GM21367 (cell line): ENCODE results near the gene NXPH2.
"Not testable (repeated sequence)": the region's sequence is repeated elsewhere in the genome, so short reads cannot be mapped to it uniquely, and the experiment has no call there.

ENCODE experiments used
- ATAC-seq: cut with Tn5 transposase; IDR thresholded peaks from one replicate; pipeline ENCODE4 v1.9.1; 2021; ENCODE audit not compliant: unreplicated experiment

Gene NXPH2

DNA sequence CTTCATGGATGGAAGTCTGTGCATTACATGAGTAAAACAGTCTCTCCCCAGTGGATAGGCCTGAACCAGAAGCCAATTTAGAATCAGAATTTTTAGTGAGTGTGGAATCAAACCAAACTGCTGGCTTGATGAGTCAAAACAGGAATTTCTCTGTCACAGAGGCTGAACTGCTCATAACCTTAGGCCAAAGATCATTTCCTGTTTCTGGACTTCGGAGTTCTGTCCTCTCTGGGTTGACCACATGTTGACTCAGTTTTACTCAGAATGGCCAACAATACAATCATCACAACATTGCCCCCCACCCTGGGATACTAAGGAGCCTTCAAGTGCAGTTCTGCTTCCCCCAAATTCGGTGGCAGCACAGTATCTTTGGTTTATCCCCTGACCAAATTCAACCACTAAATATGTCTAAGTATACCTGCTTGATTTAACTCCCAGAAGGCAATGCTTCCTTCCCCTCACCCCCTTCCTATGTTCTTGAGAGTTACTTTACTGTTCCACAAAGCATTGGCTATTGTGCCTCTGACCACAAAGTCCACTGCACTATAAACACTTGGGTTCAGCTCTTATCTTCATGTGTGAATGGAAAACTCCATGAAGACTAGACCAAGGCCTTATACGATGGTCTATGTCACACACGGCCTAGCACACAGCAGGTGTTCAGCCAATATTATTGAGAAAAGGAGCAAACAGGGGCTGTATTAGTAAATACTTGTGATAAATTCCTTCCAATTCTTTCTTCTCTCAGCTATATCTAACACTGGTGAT lies 67.8 kb downstream of the NXPH2 start:
- ATAC-seq = peak; percentile 83

DNA sequence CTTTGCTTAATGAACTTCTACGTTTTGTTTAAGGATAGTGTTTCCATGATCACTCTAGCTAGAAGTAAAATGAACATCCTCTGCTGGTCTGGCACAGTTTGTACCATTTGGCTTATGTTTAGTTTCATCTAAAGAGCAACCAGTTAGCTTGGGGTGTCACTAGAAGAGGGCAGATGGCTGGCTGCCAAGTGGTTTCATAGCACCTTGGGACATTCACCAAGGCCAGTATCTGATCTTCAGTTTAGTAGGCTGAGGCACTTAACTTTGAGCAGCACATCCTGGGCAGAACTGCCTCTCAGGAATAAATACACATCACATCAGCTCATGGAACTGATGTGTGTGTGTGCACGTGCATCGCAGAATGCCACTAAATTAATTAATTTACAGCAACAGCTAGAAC lies 68.4 kb downstream of the NXPH2 start:
- ATAC-seq = peak; percentile 28

DNA sequence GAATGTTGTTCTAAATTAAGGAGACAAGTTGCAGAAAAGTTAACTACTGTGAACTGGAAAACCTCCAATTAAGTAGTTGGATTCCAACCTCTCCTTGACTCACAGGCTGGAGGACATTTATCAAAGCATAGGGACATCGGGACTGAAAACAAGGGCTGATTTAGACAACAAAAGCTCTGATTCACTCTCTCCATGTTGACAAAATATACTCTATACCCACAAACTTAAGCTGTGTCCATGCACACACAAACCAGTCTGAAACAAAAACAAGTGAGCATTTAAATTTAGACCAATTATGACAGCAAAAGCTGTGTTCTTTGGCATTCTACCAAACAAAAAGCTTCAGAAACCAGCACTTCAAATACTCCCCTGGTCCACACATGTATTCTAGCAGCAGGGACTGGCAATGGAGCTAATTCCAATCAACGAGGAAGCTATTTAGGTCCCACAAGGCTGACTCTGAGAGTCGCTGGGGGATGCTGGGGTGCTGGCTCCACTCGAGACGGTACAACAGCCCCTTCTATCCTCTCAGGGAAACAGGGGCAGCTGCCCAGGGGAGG lies 71.4 kb downstream of the NXPH2 start:
- no peak for ATAC-seq

DNA sequence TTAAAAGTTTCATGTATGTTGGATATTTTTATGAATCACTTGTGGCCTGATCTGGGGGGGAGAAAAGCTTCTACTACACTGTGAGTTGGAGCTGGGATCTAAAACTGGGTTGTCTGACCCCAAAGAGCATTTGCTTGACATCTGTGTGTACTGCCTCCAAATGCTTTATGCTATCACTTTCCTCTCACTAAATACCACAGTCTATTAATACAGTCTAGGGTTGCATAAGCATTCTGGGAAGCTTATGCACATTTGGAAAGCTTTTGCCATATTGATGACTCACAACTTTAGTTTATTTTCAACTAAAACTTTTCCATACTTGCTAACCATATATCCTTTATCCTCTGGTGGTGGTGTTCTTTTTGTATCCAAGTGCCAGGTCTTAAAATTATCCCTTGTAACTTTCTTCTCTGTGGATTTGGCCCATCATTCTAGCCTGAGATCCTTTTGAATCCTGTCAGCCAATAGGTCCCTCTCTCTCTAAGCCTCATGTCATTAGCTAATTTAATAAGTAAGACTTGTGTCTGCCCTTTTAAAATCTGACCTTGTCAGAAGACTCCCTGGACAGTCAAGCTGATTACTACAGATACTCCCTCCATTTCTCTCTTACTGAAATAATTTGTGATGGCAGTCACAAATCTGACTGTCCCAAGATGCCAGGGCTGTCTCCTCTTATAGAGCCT lies 72.7 kb downstream of the NXPH2 start:
- ATAC-seq = no peak

DNA sequence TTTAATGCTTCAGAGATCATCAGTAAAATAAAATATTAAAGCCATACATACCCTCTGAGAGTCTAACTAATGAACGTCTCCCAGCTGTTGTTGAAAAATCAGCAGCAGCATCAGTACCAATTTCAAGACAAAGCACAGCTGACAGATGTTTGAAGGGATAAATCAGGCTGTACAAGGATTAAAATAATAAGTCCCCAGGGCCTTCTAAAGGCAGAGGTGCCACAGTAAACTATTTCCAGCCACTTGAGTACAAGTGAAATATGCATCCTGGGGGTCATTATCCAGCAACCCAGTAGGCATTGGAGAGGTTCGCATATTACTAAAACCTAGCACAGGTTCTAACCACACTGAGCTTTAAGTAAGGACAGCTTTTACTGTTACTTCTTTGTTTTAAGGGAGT lies 76.9 kb downstream of the NXPH2 start:
- ATAC-seq = no peak

DNA sequence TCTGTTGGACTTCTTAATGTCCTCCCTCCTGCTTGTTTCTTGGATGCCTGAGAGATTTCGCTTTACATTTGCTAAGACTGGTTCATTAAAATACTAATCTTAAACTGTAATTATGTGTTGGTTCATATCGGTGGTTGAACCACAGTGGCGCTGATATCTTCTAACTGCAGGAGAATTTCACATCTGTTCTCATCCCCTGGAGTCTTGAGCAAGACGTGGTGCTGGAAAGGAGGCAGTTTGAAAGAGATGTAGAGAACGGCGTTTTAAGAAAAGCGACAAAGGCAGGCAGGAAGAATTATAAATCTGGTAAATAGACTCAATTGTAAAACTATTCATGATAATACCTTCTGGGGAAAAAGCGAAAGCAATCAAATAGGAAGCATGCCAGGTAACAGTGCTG lies 79.5 kb downstream of the NXPH2 start:
- no peak for ATAC-seq

DNA sequence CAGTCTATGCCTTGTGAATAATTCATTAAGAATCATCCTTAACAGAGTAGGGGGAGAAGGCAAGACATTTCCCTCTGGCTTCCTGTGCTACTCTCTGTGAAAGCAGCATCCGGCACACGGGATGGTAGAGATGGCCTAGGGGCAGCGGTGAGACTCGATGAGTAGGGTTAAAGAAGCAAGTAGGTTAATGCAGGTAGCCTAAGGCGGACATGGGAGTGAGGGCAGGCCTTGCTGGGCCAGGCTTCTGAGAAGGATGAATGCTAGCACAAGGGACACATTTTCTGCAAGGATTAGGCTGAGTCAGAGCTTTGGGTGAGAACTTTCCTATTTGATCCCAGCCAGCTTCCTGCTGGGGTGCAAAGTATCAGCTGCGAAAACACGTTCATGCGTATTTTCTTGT lies 80.8 kb downstream of the NXPH2 start:
- ATAC-seq = no peak

DNA sequence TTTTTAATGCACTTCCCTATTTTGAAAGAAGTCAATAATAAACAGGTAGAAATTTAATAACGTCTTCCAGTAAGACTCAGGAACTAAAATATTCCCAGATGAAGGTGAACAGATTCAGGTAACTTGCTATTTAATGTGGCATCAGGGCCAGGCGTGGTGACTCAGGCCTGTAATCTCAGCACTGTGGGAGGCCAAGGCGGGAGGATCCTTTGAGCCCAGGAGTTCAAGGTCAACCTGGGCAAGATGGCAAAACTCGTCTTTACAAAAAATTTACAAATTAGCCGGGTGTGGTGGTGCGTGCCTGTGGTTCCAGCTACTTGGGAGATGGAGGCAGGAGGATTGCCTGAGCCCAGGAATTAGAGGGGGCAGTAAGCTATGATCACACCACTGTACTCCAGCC lies 81.8 kb downstream of the NXPH2 start:
- ATAC-seq = no peak

DNA sequence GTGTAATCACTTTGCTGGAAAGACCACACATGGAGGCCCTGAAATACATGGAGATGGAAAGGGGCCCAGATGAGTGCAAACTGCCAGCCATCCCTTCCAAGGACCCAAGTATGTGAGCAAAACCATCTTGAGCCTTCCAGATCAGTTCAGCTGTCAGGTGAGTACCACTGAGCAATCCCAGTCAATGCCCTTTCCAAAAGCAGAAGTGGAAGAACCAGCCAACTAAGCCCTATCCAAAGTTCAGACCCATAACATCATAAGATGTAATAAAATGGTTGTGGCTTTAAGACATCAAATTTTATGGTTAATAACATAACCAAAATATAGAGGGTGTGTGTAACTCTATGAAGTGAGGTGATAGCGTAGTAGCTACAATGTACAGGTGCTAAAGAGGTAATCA lies 88.5 kb downstream of the NXPH2 start:
- ATAC-seq = no peak

DNA sequence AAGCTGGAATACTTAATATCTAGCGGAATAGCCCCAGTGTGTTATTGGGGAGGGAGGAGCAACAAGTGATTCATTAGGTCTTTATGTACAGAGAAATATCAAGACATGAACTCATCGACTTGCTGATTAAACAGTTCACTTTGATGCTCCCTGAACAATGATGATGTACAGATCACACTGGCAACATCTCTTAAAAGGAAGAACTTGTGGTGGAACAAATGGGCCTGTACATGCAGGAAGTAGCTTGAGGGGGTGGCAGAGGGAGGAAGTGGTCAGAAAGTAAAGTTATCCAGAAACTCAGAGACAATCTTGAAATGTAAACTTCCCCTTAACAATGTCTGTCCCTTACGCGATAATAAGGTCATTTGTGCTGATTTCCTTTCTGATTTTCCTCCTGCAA lies 90.5 kb downstream of the NXPH2 start:
- ATAC-seq = peak; percentile 53

DNA sequence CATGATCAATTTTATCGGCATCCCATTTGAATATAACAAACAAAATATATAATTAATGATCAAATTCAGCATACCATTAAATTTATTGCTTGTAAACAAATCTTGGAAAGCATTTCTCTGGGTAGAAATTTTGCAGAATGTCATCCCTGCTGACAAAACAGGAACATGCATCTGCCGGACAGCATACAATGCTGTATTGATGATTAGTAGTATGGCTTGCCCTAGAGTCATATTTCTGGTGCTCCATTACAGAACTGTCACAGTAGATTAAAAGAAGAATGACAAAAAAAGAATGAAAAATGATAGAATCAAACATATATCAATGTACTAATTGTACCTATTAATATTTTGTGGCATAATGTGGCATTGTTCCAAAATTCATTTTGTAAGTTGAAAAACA lies 98.0 kb downstream of the NXPH2 start:
- no peak for ATAC-seq

DNA sequence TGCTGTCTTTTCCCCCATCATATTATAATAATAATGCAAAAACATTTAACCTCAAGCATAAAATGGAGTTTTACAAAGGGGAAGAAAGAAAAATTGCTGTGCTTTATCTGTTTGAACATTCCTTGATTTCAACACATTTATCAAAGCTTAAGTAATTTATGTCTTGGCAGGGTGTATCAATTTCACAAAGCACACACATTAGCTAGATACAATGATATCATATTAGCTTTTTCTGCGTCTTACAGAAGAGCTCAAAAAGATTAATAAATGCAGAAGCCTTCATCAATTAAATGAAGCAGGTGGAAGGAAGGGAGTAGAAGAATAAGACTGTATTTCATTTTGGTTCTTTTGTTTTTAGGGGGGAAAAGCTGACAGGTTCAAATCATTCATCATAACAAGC lies 103.0 kb downstream of the NXPH2 start:
- ATAC-seq = no peak

DNA sequence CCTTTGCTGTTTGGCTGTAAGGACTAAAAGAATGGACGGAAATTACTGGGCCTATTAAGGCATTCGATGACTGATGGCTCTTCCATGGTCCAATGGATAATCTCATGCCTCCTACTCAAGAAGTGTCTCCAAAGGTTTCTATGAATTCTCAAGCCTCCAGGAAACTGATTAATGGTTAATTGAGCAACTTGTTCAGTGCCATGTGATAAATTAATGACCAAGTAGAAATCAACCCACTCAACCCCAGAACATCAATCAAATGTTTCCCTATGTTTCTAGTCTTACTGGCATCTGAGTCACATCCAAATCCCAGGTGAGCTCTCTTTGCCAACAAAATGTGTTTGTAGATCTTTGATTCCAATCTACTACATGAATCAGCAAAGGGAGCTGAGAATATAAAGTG lies 103.6 kb downstream of the NXPH2 start:
- no peak for ATAC-seq

DNA sequence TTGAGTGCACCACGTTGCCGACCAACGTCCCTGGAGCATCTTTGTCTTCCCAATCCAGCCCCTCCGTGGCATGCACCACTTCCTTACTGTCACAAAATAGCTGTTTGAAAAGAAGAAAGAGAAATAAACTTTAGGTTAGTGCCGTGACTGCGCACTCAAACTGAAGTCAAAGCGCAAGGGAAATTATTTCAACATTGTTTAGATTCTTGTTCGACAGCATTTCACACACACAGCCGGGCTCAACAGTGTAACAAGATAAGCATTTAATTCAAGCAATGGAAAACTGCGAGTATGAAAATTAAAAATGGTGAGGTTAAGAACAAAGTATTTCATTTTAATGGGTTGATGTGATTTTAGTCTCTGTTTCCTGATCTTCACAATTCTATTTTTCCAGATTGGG lies 108.6 kb downstream of the NXPH2 start:
- no peak for ATAC-seq

DNA sequence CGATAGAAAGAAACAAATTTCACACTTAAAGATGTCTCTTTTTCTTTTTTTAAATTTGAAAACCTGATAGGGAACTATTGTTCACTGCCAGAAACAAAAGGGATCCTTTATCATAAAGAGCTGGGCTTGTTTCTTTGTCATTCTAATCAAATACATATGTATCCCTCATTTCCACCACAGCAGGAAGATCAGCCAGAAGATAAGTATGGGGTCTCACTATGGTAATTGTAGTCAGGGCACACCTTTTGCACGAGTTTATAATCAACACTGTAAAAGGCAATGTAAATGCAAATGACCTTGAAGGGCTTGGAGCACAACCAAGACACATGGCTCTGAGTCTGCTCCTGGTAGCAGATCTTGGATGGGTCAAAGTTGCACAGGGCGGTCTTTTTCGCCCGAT lies 109.5 kb downstream of the NXPH2 start:
- ATAC-seq = no peak

DNA sequence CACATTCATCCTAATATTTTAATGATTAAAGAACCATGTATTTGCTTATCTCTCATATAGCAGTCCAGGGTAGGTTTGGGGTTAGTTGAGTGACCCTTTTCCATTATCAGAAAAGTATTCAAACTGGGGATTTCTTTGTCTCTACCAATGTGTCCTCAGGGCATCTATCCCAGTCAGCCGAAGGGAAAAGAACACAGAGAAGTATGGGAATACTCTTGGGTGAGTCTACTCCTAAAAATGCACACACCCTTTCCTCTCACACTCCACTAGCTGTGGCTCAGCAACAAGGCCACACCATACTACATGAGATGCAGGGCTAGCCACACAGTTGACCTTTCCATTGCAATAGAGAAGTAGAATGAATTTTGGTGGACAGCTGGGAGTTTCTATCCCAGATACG lies 114.3 kb downstream of the NXPH2 start:
- no peak for ATAC-seq

DNA sequence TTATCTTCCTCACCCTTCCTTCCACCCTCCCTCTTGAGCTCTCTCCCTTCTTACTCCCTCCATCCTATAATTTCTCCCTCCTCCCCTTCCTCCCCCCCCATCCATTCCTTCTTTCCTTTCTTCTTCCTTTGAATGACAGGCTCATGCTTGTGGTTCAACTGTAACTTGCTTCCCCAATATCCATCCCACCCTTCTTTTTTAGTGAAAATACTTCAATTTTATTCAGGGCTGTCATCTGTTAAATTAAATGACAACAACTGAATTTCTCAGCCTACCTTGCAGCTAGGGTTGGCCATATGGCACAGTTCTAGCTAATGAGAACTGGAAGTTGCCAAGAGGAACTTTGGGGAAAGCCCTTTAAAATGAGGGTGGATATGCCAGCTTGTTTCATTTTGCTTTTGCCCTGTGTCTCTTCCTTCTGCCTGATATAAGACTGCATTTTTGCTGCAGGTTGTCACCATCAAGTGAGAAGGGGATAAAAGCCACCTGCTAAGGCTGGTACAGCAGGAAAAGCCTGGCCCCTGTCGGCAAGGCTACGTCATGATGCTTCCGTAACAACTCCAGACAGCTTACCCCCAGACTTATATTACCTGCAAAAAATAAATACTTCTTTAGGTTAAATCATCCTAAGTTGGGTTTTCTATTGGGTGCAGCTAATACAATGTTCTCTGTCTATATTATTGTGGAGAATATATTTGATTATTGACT lies 121.8 kb downstream of the NXPH2 start:
- no peak for ATAC-seq

DNA sequence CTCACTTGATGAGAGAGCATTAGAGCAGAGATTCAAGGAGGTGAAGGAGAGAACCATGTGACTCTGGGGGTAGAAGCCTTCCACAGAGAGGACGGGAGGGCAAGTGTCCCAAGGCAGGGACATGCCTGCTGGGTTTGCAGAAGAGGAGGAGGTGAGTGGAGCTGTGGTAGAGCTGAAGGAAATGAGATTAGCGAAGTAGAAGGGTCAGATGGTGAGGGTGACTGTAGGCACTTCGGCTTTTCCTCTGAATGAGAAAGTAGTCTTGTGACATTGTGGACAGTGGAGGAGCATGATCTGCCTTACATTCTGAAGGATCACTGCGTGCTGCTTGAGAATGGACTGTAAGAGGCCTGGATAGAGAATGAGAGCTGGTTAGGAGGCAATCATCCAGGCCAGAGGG lies 126.0 kb downstream of the NXPH2 start:
- ATAC-seq = no peak

DNA sequence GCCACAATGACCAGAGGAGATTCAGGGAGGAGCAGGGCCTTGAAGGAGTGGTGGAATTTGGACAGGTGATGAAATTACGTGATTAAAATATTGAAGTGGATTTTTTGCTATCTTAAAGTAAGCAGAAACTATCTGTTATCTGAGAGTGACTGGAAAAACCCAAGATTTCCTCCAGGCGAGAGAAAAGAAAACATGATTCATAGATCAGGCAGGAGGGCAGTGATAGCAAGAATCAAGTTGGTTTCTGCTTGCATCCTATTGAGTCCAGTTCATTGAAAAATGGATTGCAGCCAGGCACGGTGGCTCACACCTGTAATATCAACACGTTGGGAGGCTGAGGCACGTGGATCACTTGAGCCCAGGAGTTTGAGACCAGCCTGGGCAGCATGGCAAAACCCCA lies 127.8 kb downstream of the NXPH2 start:
- no peak for ATAC-seq

DNA sequence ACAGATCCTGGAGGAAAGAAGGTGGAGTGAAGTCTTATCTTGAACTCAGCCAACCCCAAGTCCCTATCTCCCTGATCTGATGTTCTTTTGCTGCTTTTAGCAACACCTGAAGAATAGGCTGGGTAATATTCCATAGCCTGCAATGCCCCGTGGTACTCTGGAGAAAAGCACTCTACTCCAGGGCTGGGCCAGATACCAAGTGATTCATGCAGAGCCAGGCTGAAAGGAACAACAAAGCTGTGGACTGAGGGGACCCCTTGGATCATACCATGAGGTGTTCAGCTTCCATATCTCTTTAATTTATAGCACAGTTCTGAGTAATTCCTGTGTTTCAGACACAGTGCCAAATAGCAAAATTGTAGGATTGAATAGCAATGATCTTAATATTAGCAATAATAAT lies 130.6 kb downstream of the NXPH2 start:
- ATAC-seq = no peak

DNA sequence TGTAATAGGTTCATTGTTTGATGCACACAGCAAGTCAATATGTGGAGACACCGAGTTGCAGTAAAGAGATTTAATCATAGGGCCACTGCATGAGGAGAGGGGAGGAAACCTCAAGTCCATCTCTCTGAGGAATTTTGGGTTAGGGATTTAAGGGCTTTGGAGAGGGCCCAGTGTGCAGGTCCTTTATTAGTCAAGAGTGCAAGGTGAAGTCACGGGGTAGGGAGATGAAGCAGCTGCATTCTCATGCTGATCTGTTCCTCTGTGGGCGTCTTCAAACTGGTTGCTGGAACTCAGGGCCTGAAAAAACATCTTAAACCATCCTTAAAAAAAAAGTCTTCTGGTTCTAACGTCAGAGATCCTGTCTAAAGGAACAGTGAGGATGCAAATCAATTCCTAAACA lies 131.6 kb downstream of the NXPH2 start:
- no peak for ATAC-seq

DNA sequence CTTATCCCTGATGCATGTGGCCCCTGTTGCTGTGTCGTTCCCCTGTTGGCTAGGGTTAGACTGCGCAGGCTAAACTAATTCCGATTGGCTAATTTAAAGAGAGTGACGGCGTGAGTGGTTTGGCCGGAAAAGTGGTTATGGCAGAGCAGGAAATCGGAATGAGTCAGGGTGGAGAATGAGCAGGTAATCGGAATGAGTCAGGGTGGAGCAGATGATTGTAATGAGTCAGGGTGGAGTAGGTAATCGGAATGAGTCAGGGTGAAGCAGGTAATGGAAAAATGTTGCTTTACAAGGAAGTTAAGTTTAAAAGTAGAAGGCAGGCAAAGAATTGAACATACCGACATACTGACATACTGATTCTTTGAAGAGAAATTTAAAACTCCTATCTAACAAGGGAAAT lies 135.4 kb downstream of the NXPH2 start:
- not testable (repeated sequence) for ATAC-seq
